BLaER1 treated with 17β-estradiol and CSF1 and Interleukin-3, amounts not matched to agents 10 nM and 100 nM (cell line): ENCODE data around the gene LMO7.

Experiments used
- H3K27ac ChIP-seq, 11 experiments: shearing (Covaris generic); formaldehyde crosslinking; 2 replicates each; pipeline ENCODE4 v1.8.1; 2022
- H3K27me3 ChIP-seq, 11 experiments: shearing (Covaris generic); formaldehyde crosslinking; 2 replicates each; pipeline ENCODE4 v1.8.1; 2022
- H3K36me3 ChIP-seq, 11 experiments: shearing (Covaris generic); formaldehyde crosslinking; 2 replicates each; pipeline ENCODE4 v1.8.1; 2022
- H3K4me1 ChIP-seq, 10 experiments: shearing (Covaris generic); formaldehyde crosslinking; 2 replicates each; pipeline ENCODE4 v1.8.1; 2022
- H3K4me2 ChIP-seq, 11 experiments: shearing (Covaris generic); formaldehyde crosslinking; 2 replicates each; pipeline ENCODE4 v1.8.1; 2022
- H3K4me3 ChIP-seq, 10 experiments: shearing (Covaris generic); formaldehyde crosslinking; 2 replicates each; pipeline ENCODE4 v1.8.1; 2022
- H3K9ac ChIP-seq, 11 experiments: shearing (Covaris generic); formaldehyde crosslinking; 2 replicates each; pipeline ENCODE4 v1.8.1; 2022
- H3K9me3 ChIP-seq, 11 experiments: shearing (Covaris generic); formaldehyde crosslinking; replicated peaks in 1 of 11; 2 replicates each; pipeline ENCODE4 v1.8.1; 2022
- H4K20me1 ChIP-seq, 11 experiments: shearing (Covaris generic); formaldehyde crosslinking; 2 replicates each; pipeline ENCODE4 v1.8.1; 2022
- Cebpa-rat ChIP-seq, 11 experiments: shearing (Covaris generic); IDR thresholded peaks; 2 replicates each; pipeline ENCODE4 v1.8.1; 2022

The LMO7 gene

GRCh38 chr13:75635828-75636435 is at the start of gene LMO7:
LMO7 (plus strand) TSS chr13:75636330; CDS start chr13:75636658, 328 bp downstream.
- Histone ChIP-seq H3K9me3 (no peaks in the 10 kb centered on the region), H3K27me3 (peaks cover 28 to 38% (median 33%) of the 10 kb centered on the region in 11 experiments), H4K20me1 (no peaks in the 10 kb centered on the region), H3K9ac (peak within 1 kb of the TSS; percentile 57 to 80 (median 74)), H3K4me3 (peak within 1 kb of the TSS; percentile 62 to 74 (median 70)), H3K4me2 (peak within 1 kb of the TSS; percentile 87 to 99 (median 95)), H3K27ac (peak within 1 kb of the TSS in 9 of 11 experiments; percentile 2 to 69 (median 58); a peak in 18 of 22 replicates), H3K36me3 (no peaks in the 10 kb centered on the region), H3K4me1 (peaks cover 0 to 14% (median 6%) of the 10 kb centered on the region in 10 experiments; a peak in 10 of 20 replicates)
- no peak for TF ChIP-seq Cebpa-rat (IDR thresholded peaks at IDR 0.05)

DNA sequence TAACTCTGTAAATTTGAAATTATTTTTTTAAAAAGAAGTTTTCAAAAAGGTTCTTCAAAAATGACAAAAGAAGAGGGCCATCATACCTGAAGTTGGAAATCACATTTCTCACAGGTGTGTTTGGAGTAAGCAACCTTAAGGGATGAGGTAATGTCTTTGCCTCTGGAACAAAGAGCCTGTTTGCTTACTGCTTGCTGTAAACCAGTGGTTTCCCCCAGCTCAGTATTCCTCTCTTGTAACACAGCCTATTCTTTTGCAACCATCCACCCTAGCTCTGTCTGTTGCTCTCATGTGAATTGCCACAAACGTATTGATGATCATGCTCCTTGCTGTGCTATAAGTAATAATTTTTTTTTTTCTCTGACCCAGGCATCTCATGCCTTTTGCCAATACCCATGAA is 48.5 kb upstream of the LMO7 start:
- Histone ChIP-seq H3K9ac (no peak overlapping the region), H3K4me1 (peaks cover 0 to 6% (median 0%) of the 10 kb centered on the region in 10 experiments; a peak in 1 of 20 replicates), H3K4me2 (no peak overlapping the region), H3K36me3 (peaks cover 47 to 62% (median 55%) of the 10 kb centered on the region in 11 experiments), H4K20me1 (no peaks in the 10 kb centered on the region), H3K9me3 (peaks cover 14 to 35% (median 24%) of the 10 kb centered on the region in 11 experiments), H3K27ac (no peak overlapping the region), H3K27me3 (no peaks in the 10 kb centered on the region), H3K4me3 (no peak overlapping the region)
- no peak for TF ChIP-seq Cebpa-rat (IDR thresholded peaks at IDR 0.05)

- Histone ChIP-seq H3K27ac (no peak overlapping the region), H3K27me3 (no peaks in the 10 kb centered on the region), H3K9ac (no peak overlapping the region), H3K36me3 (peaks cover 25 to 72% (median 42%) of the 10 kb centered on the region in 11 experiments; a peak in 21 of 22 replicates), H3K4me1 (no peaks in the 10 kb centered on the region), H4K20me1 (no peaks in the 10 kb centered on the region), H3K4me3 (no peak overlapping the region), H3K4me2 (no peak overlapping the region), H3K9me3 (no peaks in the 10 kb centered on the region)
- no peak for TF ChIP-seq Cebpa-rat (IDR thresholded peaks at IDR 0.05)
Observed at GRCh38 chr13:75596657-75597182, 39.4 kb upstream of the LMO7 start.

- no peak for TF ChIP-seq Cebpa-rat (IDR thresholded peaks at IDR 0.05)
- Histone ChIP-seq H3K4me3 (no peak overlapping the region), H4K20me1 (no peaks in the 10 kb centered on the region), H3K9me3 (no peaks in the 10 kb centered on the region), H3K4me1 (no peaks in the 10 kb centered on the region), H3K27me3 (no peaks in the 10 kb centered on the region), H3K4me2 (no peak overlapping the region), H3K36me3 (peaks cover 25 to 80% (median 54%) of the 10 kb centered on the region in 11 experiments; a peak in 21 of 22 replicates), H3K27ac (no peak overlapping the region), H3K9ac (no peak overlapping the region)
Observed at GRCh38 chr13:75600371-75600770, 35.8 kb upstream of the LMO7 start.

GRCh38 chr13:75603038-75603437 is 33.1 kb upstream of the LMO7 start:
- Histone ChIP-seq H3K27ac (no peak overlapping the region), H4K20me1 (no peaks in the 10 kb centered on the region), H3K27me3 (no peaks in the 10 kb centered on the region), H3K36me3 (peaks cover 32 to 71% (median 53%) of the 10 kb centered on the region in 11 experiments), H3K4me2 (no peak overlapping the region), H3K4me1 (no peaks in the 10 kb centered on the region), H3K9me3 (no peaks in the 10 kb centered on the region), H3K9ac (no peak overlapping the region), H3K4me3 (no peak overlapping the region)
- TF ChIP-seq Cebpa-rat (IDR thresholded peaks at IDR 0.05) = no peak

GRCh38 chr13:75607447-75607846 is 28.7 kb upstream of the LMO7 start:
- TF ChIP-seq Cebpa-rat (IDR thresholded peaks at IDR 0.05) = no peak
- Histone ChIP-seq H3K4me3 (no peak overlapping the region), H3K27me3 (no peaks in the 10 kb centered on the region), H3K27ac (no peak overlapping the region), H3K36me3 (peaks cover 22 to 36% (median 32%) of the 10 kb centered on the region in 11 experiments), H4K20me1 (no peaks in the 10 kb centered on the region), H3K9me3 (no peaks in the 10 kb centered on the region), H3K4me2 (no peak overlapping the region), H3K4me1 (no peaks in the 10 kb centered on the region), H3K9ac (no peak overlapping the region)

- no peak overlapping the region for H3K4me3 ChIP-seq
- no peak for TF ChIP-seq Cebpa-rat (IDR thresholded peaks at IDR 0.05)
- H3K27me3 ChIP-seq = no peaks in the 10 kb centered on the region
- H3K9ac ChIP-seq = no peak overlapping the region
- H3K36me3 ChIP-seq = peaks cover 13 to 21% (median 16%) of the 10 kb centered on the region in 11 experiments; a peak in 21 of 22 replicates
- no peaks in the 10 kb centered on the region for H3K4me1 ChIP-seq
- no peaks in the 10 kb centered on the region for H4K20me1 ChIP-seq
- no peaks in the 10 kb centered on the region for H3K9me3 ChIP-seq
- H3K27ac ChIP-seq = no peak overlapping the region
- no peak overlapping the region for H3K4me2 ChIP-seq
Observed at GRCh38 chr13:75610466-75610865, 25.7 kb upstream of the LMO7 start.

GRCh38 chr13:75612354-75612753 is 23.8 kb upstream of the LMO7 start:
- no peaks in the 10 kb centered on the region for H4K20me1 ChIP-seq
- H3K4me3 ChIP-seq = no peak overlapping the region
- no peak overlapping the region for H3K9ac ChIP-seq
- no peaks in the 10 kb centered on the region for H3K27me3 ChIP-seq
- H3K27ac ChIP-seq = no peak overlapping the region
- H3K4me1 ChIP-seq = no peaks in the 10 kb centered on the region
- H3K4me2 ChIP-seq = no peak overlapping the region
- H3K9me3 ChIP-seq = no peaks in the 10 kb centered on the region
- no peak for TF ChIP-seq Cebpa-rat (IDR thresholded peaks at IDR 0.05)
- peaks cover 0 to 12% (median 3%) of the 10 kb centered on the region in 11 experiments; a peak in 5 of 22 replicates for H3K36me3 ChIP-seq

GRCh38 chr13:75617230-75617629 is 18.9 kb upstream of the LMO7 start:
- H3K9ac ChIP-seq = no peak overlapping the region
- H3K4me3 ChIP-seq = no peak overlapping the region
- H3K4me1 ChIP-seq = no peaks in the 10 kb centered on the region
- H4K20me1 ChIP-seq = no peaks in the 10 kb centered on the region
- H3K9me3 ChIP-seq = no peaks in the 10 kb centered on the region
- peaks cover 0 to 10% (median 0%) of the 10 kb centered on the region in 11 experiments; a peak in 2 of 22 replicates for H3K36me3 ChIP-seq
- H3K27ac ChIP-seq = no peak overlapping the region
- no peak overlapping the region for H3K4me2 ChIP-seq
- no peak for TF ChIP-seq Cebpa-rat (IDR thresholded peaks at IDR 0.05)
- no peaks in the 10 kb centered on the region for H3K27me3 ChIP-seq

GRCh38 chr13:75618308-75618707 is 17.8 kb upstream of the LMO7 start:
- no peak for TF ChIP-seq Cebpa-rat (IDR thresholded peaks at IDR 0.05)
- Histone ChIP-seq H4K20me1 (no peaks in the 10 kb centered on the region), H3K4me2 (no peak overlapping the region), H3K9me3 (no peaks in the 10 kb centered on the region), H3K4me3 (no peak overlapping the region), H3K4me1 (no peaks in the 10 kb centered on the region), H3K27me3 (no peaks in the 10 kb centered on the region), H3K27ac (no peak overlapping the region), H3K36me3 (peaks cover 0 to 10% (median 2%) of the 10 kb centered on the region in 11 experiments; a peak in 2 of 22 replicates), H3K9ac (no peak overlapping the region)
